Testis (tissue), 3 donors: Measurements from ENCODE around the gene NEURL1. TPM values are rescaled to one million over a fixed set of nuclear protein-coding genes. Genes with fewer than 3 reads are reported as not detected.
"Not testable (repeated sequence)": the region's sequence is repeated elsewhere in the genome, so short reads cannot be mapped to it uniquely, and the experiment has no call there.

Source experiments
- DNase-seq: peaks from one replicate; pipeline ENCODE4 v3.0.0-alpha.2; 2019
- H3K27ac ChIP-seq, 2 donors: fragments of 200-600 bp; sonication (generic); one replicate each; pipeline ENCODE4 v1.5.1; 2019
- H3K27me3 ChIP-seq: fragments of 200-600 bp; sonication (generic); one replicate; pipeline ENCODE4 v1.5.1; 2019
- H3K36me3 ChIP-seq: fragments of 200-600 bp; sonication (generic); one replicate; pipeline ENCODE4 v1.5.1; 2017; ENCODE audit warnings: low read depth; ENCODE audit errors: missing control alignments
- H3K4me1 ChIP-seq: fragments of 200-600 bp; sonication (generic); one replicate; pipeline ENCODE4 v1.5.1; 2019
- H3K4me3 ChIP-seq, 2 donors: fragments of 200-600 bp; sonication (generic); one replicate each; pipeline ENCODE4 v1.5.1; 2017 to 2019
- H3K9me3 ChIP-seq: fragments of 200-600 bp; sonication (generic); one replicate; pipeline ENCODE4 v1.5.1; 2017
- CTCF ChIP-seq, 3 experiments: fragments of 450-650 bp in 2 of 3; fragments of 200-600 bp in 1 of 3; sonication (generic) in 1 of 3; IDR thresholded peaks; one replicate each; pipeline ENCODE4 v1.5.1; 2016 to 2019; ENCODE audit warnings: antibody characterized with exemption in 3 of 3, mild to moderate bottlenecking in 2 of 3, moderate library complexity in 1 of 3
- POLR2A ChIP-seq: fragments of 450-650 bp; IDR thresholded peaks from one replicate; pipeline ENCODE4 v1.6.1; 2017; ENCODE audit warnings: antibody characterized with exemption, mild to moderate bottlenecking, moderate library complexity
- WGBS, 2 donors: methylation state at CpG; one replicate each; pipeline ENCODE4 v1.1.5; 2018; 5-methylcytosine and 5-hydroxymethylcytosine counted together
- intact Hi-C: fragments of 100-400 bp; cut with DNase I; formaldehyde crosslinking; loops from one replicate; pipeline ENCODE4 v1.15.1; 2023; ENCODE audit warnings: low total_unique reads
- polyA plus RNA-seq: library from polyadenylated mRNA; stranded (reverse); fragments of 350-450 nt; fragmentation: Illumina TruSeq; extraction: RNeasy Lipid Tissue Mini Kit (QIAGEN cat#74804); gene quantifications from one replicate; pipeline ENCODE4 v1.2.3, GENCODE V29; 2014; ENCODE audit warnings: low read depth, low replicate concordance; ENCODE audit not compliant: insufficient read depth
- total RNA-seq, 2 donors: library from RNA; depleted of rRNA; stranded (reverse); fragments of >200 nt; gene quantifications; one replicate each; pipeline ENCODE4 v1.2.3, GENCODE V29; 2016

Gene NEURL1
- total and polyA plus RNA-seq, 3 donors from 2014 or later = 17.8 to 21.9 (median 19.8) TPM

GRCh38 chr10:103523683-103524082 is 30.2 kb downstream of the NEURL1 start:
- Histone ChIP-seq H3K27ac (no peak overlapping the region), H3K4me3 (no peak overlapping the region), H3K9me3 (no peaks in the 10 kb centered on the region), H3K4me1 (no peaks in the 10 kb centered on the region), H3K36me3 (no peaks in the 10 kb centered on the region), H3K27me3 (no peaks in the 10 kb centered on the region)
- no peak for DNase-seq
- WGBS, 2 donors = 94% methylated on average over 4 of the region's 4 CpGs
- intact Hi-C loops = no loop called here
- TF ChIP-seq POLR2A = no peak
- no peak for TF ChIP-seq CTCF (IDR thresholded peaks at IDR 0.05)

- Histone ChIP-seq H3K27me3 (no peaks in the 10 kb centered on the region), H3K4me1 (no peaks in the 10 kb centered on the region), H3K27ac (no peak overlapping the region), H3K4me3 (no peak overlapping the region), H3K9me3 (no peaks in the 10 kb centered on the region), H3K36me3 (no peaks in the 10 kb centered on the region)
- no peak for DNase-seq
- no peak for TF ChIP-seq POLR2A
- no peak for TF ChIP-seq CTCF (IDR thresholded peaks at IDR 0.05)
- intact Hi-C loops = no loop called here
Observed at GRCh38 chr10:103525901-103526300, 32.4 kb downstream of the NEURL1 start.

GRCh38 chr10:103527476-103527875 is 34.0 kb downstream of the NEURL1 start:
- H3K4me1 ChIP-seq, intact Hi-C loops, DNase-seq, H3K36me3 ChIP-seq, H3K27me3 ChIP-seq, H3K9me3 ChIP-seq, H3K27ac ChIP-seq, H3K4me3 ChIP-seq: not testable (repeated sequence)
- WGBS, 2 donors = 54 to 78% methylated on average over 2 of the region's 2 CpGs

GRCh38 chr10:103528549-103528948 is 35.0 kb downstream of the NEURL1 start:
- intact Hi-C loops = no loop called here

GRCh38 chr10:103529539-103529938 is 36.0 kb downstream of the NEURL1 start:
- no peaks in the 10 kb centered on the region for H3K9me3 ChIP-seq
- DNase-seq = no peak
- H3K4me3 ChIP-seq = no peak overlapping the region
- TF ChIP-seq POLR2A (no peak), CTCF (IDR thresholded peaks at IDR 0.05) (no peak)
- H3K4me1 ChIP-seq = no peaks in the 10 kb centered on the region
- H3K27ac ChIP-seq = no peak overlapping the region
- no peaks in the 10 kb centered on the region for H3K27me3 ChIP-seq
- intact Hi-C loops = no loop called here
- WGBS, 2 donors = 89 to 95% methylated on average over 1 of the region's 1 CpG
- no peaks in the 10 kb centered on the region for H3K36me3 ChIP-seq

More at GRCh38 chr10:103528549-103528948, 35.0 kb downstream of the NEURL1 start:
- Histone ChIP-seq H3K4me1 (no peaks in the 10 kb centered on the region), H3K27ac (no peak overlapping the region), H3K9me3 (no peaks in the 10 kb centered on the region), H3K27me3 (no peaks in the 10 kb centered on the region), H3K36me3 (no peaks in the 10 kb centered on the region), H3K4me3 (no peak overlapping the region)
- no peak for DNase-seq
- TF ChIP-seq CTCF (IDR thresholded peaks at IDR 0.05) (no peak), POLR2A (no peak)
